Psoas muscle (tissue), 8 donors: ENCODE results near the gene ST6GAL1. TPM values are rescaled to one million over a fixed set of nuclear protein-coding genes. Genes with fewer than 3 reads are reported as not detected.
"Not testable (repeated sequence)": the region's sequence is repeated elsewhere in the genome, so short reads cannot be mapped to it uniquely, and the experiment has no call there.

Experiments used
- ATAC-seq, 4 donors: fragments of 200-7000 bp; cut with Tn5 transposase; one replicate each; pipeline ENCODE4 v1.9.1; 2020; ENCODE audit warnings: moderate library complexity in 3 of 4, mild to moderate bottlenecking in 2 of 4
- DNase-seq, 2 donors: peaks; one replicate each; pipeline ENCODE4 v3.0.0-alpha.2; 2020
- H3K27ac ChIP-seq: fragments of 200-600 bp; one replicate; pipeline ENCODE4 v1.8.0; 2022
- H3K27me3 ChIP-seq, 3 donors: fragments of 200-600 bp in 1 of 3; one replicate each; pipeline versions ENCODE4 v1.6.1 to v1.8.0; 2013 to 2022; ENCODE audit warnings: low read length in 2 of 3, mild to moderate bottlenecking in 2 of 3, moderate library complexity in 1 of 3; ENCODE audit not compliant: insufficient read depth in 3 of 3
- H3K36me3 ChIP-seq, 2 donors: fragments of 200-600 bp in 1 of 2; one replicate each; pipeline versions ENCODE4 v1.6.1 to v1.8.0; 2013 to 2022; ENCODE audit warnings: low read depth in 1 of 2, mild to moderate bottlenecking in 1 of 2, moderate library complexity in 1 of 2; ENCODE audit not compliant: insufficient read depth in 1 of 2
- H3K4me1 ChIP-seq: fragments of 200-600 bp; one replicate; pipeline ENCODE4 v1.8.0; 2022
- H3K4me3 ChIP-seq: fragments of 200-600 bp; one replicate; pipeline ENCODE4 v1.8.0; 2022; ENCODE audit warnings: mild to moderate bottlenecking
- H3K9me3 ChIP-seq: fragments of 200-600 bp; one replicate; pipeline ENCODE4 v1.8.0; 2022
- CTCF ChIP-seq: fragments of 200-600 bp; IDR thresholded peaks from one replicate; pipeline ENCODE4 v1.8.0; 2022; ENCODE audit warnings: antibody characterized with exemption
- WGBS, 3 donors: extraction: QIAGEN DNeasy Blood & Tissue Kit; methylation state at CpG; one replicate each; pipeline versions ENCODE4 v1.1.6 to v1.1.7; 2013; 5-methylcytosine and 5-hydroxymethylcytosine counted together
- intact Hi-C, 2 donors: fragments of 100-400 bp; cut with DNase I; formaldehyde crosslinking; loops; one replicate each; pipeline versions ENCODE4 v1.11.0 to v1.14.2; 2022
- polyA plus RNA-seq, 3 donors: library from polyadenylated mRNA; stranded (reverse); fragments of 200-250 nt; gene quantifications; one replicate each; pipeline ENCODE4 v1.2.3, GENCODE V29; 2013
- total RNA-seq, 4 donors: library from RNA; stranded (reverse); fragmentation: NEBNext Ultra II Directional in 2 of 4; extraction: Animal tissue kit (Norgen Biotek cat#: 25700) in 2 of 4; gene quantifications; one replicate each; pipeline versions ENCODE4 v1.2.1 to v1.2.4, GENCODE V29; 2021 to 2023
- donor health status: healthy with polysubstance abuse.
- donor health status: DM: no; HTN: no; CAD: no; lungs with moderate emphysema.
- donor health status: Bipolar disorder and iron deficiency.
- donor health status: healthy.
- donor health status: DM: yes; HTN: yes; CAD: no.
- donor health status: DM: no; HTN: no; CAD: no.
- donor health status: DM: no; HTN: no; CAD: no.
- donor health status: DM: yes; HTN: yes; CAD: no.

ST6GAL1 gene
- total and polyA plus RNA-seq, 7 donors, result 4.2 to 25.0 (median 15.3) TPM

- Histone ChIP-seq H3K27ac (no peak overlapping the region), H3K27me3 (no peaks in the 10 kb centered on the region), H3K9me3 (peaks cover 8% of the 10 kb centered on the region), H3K36me3 (peaks cover 0 to 18% of the 10 kb centered on the region in 2 donors), H3K4me1 (no peaks in the 10 kb centered on the region), H3K4me3 (no peak overlapping the region)
- no peak for TF ChIP-seq CTCF
- DNase-seq (no peak), ATAC-seq (no peak)
- 76 to 93% (median 88%) methylated on average over 5 of the region's 5 CpGs for whole genome bisulfite sequencing, 3 donors
- intact Hi-C loops, result no loop called here
These were observed 119.3 kb downstream of the ST6GAL1 start for GRCh38 chr3:187049462-187050101.

GRCh38 chr3:187051066-187051465 lies 120.7 kb downstream of the ST6GAL1 start:
- Histone ChIP-seq H3K9me3 (peaks cover 8% of the 10 kb centered on the region), H3K27ac (no peak overlapping the region), H3K27me3 (no peaks in the 10 kb centered on the region), H3K4me1 (no peaks in the 10 kb centered on the region), H3K36me3 (peaks cover 0 to 20% of the 10 kb centered on the region in 2 donors), H3K4me3 (no peak overlapping the region)
- no peak for ATAC-seq
- 96 to 99% (median 98%) methylated on average over 5 of the region's 5 CpGs for WGBS, 3 donors
- TF ChIP-seq CTCF, result no peak
- intact Hi-C loops, result no loop called here
- no peak for DNase-seq

GRCh38 chr3:187051724-187052366 lies 121.5 kb downstream of the ST6GAL1 start:
- intact Hi-C loops, result no loop called here
- ATAC-seq (no peak), DNase-seq (no peak)
- no peaks in the 10 kb centered on the region for H3K4me1 ChIP-seq
- H3K27ac ChIP-seq, result no peak overlapping the region
- peaks cover 0 to 20% of the 10 kb centered on the region in 2 donors for H3K36me3 ChIP-seq
- peaks cover 8% of the 10 kb centered on the region for H3K9me3 ChIP-seq
- H3K4me3 ChIP-seq, result no peak overlapping the region
- WGBS, 3 donors, result 95 to 99% (median 99%) methylated on average over 3 of the region's 3 CpGs
- no peak for TF ChIP-seq CTCF
- no peaks in the 10 kb centered on the region for H3K27me3 ChIP-seq

GRCh38 chr3:187052427-187052826 lies 122.1 kb downstream of the ST6GAL1 start:
- ATAC-seq, DNase-seq, H3K4me3 ChIP-seq, H3K9me3 ChIP-seq, H3K27ac ChIP-seq, H3K27me3 ChIP-seq, intact Hi-C loops, H3K4me1 ChIP-seq: not testable (repeated sequence)
- peaks cover 0 to 20% of the 10 kb centered on the region in 2 donors for H3K36me3 ChIP-seq
- WGBS, 3 donors, result 95 to 98% (median 96%) methylated on average over 2 of the region's 2 CpGs

GRCh38 chr3:187054433-187054832 lies 124.1 kb downstream of the ST6GAL1 start:
- H3K27me3 ChIP-seq, result not testable (repeated sequence)

GRCh38 chr3:187057803-187058202 lies 127.5 kb downstream of the ST6GAL1 start:
- H3K4me1 ChIP-seq, H3K9me3 ChIP-seq, DNase-seq, H3K4me3 ChIP-seq, H3K27ac ChIP-seq, ATAC-seq, intact Hi-C loops, H3K27me3 ChIP-seq: not testable (repeated sequence)
- WGBS, 3 donors, result 77 to 95% (median 86%) methylated on average over 10 of the region's 10 CpGs
- peaks cover 0 to 17% of the 10 kb centered on the region in 2 donors for H3K36me3 ChIP-seq

More at GRCh38 chr3:187054433-187054832, 124.1 kb downstream of the ST6GAL1 start:
- 90 to 95% (median 92%) methylated on average over 2 of the region's 2 CpGs for WGBS, 3 donors
- peaks cover 0 to 26% of the 10 kb centered on the region in 2 donors for H3K36me3 ChIP-seq
- H3K9me3 ChIP-seq, intact Hi-C loops, ATAC-seq, DNase-seq, H3K27ac ChIP-seq, H3K4me1 ChIP-seq, H3K4me3 ChIP-seq: not testable (repeated sequence)
